HCT116 (cell line): ENCODE results near the gene EXOC4. TPM values are rescaled to one million over a fixed set of nuclear protein-coding genes. Genes with fewer than 3 reads are reported as not detected.

Experiments used
- ATAC-seq: fragments of 200-7000 bp; cut with Tn5 transposase; 2 replicates; pipeline ENCODE4 v1.9.1; 2020; ENCODE audit warnings: mild to moderate bottlenecking, moderate library complexity
- BruUV-seq: library from RNA; stranded (reverse); fragments of 400-500 nt; replicated peaks from 2 replicates; lab custom pipeline; 2021; lab: Mats Ljungman, UMichigan
- CTCF ChIA-PET: fragments of 300-600 bp; sonication (Branson Sonifier 250); formaldehyde crosslinking; loops from one replicate; lab custom pipeline; 2021; ENCODE audit warnings: antibody characterized with exemption; lab: Charles Lee
- POLR2A ChIA-PET: fragments of 300-600, 350-600 bp; sonication (Branson Sonifier 250); formaldehyde crosslinking; loops from one replicate; lab custom pipeline; 2021; ENCODE audit warnings: antibody characterized with exemption; lab: Charles Lee
- RAD21 ChIA-PET, 2 experiments: fragments of 300-600 bp; sonication (Branson Sonifier 250); formaldehyde crosslinking; loops; one replicate each; lab custom pipeline; 2023; ENCODE audit warnings: low total read pairs in 2 of 2; ENCODE audit not compliant: uncharacterized antibody in 2 of 2, unreplicated experiment in 2 of 2, low non-redundant PET in 1 of 2; lab: Charles Lee
- DNase-seq: peaks from one replicate; pipeline ENCODE4 v3.0.0-alpha.2; 2010; ENCODE audit warnings: low read depth, low spot score
- H2AFZ ChIP-seq: fragments of 200-600 bp; shearing (Covaris generic), sonication (generic); 2 replicates; pipeline ENCODE4 v1.6.1; 2017; ENCODE audit warnings: low read depth, mixed run types, mixed read lengths, antibody characterized with exemption, low read length; ENCODE audit not compliant: poor library complexity, severe bottlenecking
- H3K27ac ChIP-seq: 2 replicates; pipeline ENCODE4 v1.5.1; 2012; ENCODE audit warnings: low read depth, low read length
- H3K27me3 ChIP-seq: fragments of 200-600 bp; sonication (generic); 2 replicates; pipeline ENCODE4 v1.6.1; 2016; ENCODE audit warnings: mixed run types, low read length, mixed read lengths; ENCODE audit not compliant: insufficient read depth
- H3K36me3 ChIP-seq, 2 experiments: fragments of 200-500 bp in 1 of 2; fragments of 200-600 bp in 1 of 2; sonication (Bioruptor generic) in 1 of 2; sonication (generic) in 1 of 2; 2 replicates each; pipeline versions ENCODE4 v1.5.1 to v1.6.1; 2014 to 2016; ENCODE audit warnings: low read length in 2 of 2, inconsistent platforms in 1 of 2, mixed read lengths in 1 of 2, mixed run types in 1 of 2; ENCODE audit not compliant: insufficient read depth in 2 of 2, control insufficient read depth in 1 of 2
- H3K4me1 ChIP-seq, 2 experiments: fragments of 200-600 bp in 1 of 2; sonication (generic) in 1 of 2; 2 replicates each; pipeline versions ENCODE4 v1.5.1 to v1.6.1; 2012 to 2017; ENCODE audit warnings: low read length in 2 of 2, inconsistent platforms in 1 of 2, mild to moderate bottlenecking in 1 of 2, mixed read lengths in 1 of 2, mixed run types in 1 of 2, moderate library complexity in 1 of 2; ENCODE audit not compliant: insufficient read depth in 2 of 2, control insufficient read depth in 1 of 2
- H3K4me2 ChIP-seq: fragments of 200-600 bp; sonication (generic); 2 replicates; pipeline ENCODE4 v1.6.1; 2017; ENCODE audit warnings: mixed run types, low read length, mixed read lengths
- H3K4me3 ChIP-seq, 2 experiments: fragments of 200-600 bp in 1 of 2; sonication (generic) in 1 of 2; replicated peaks in 1 of 2; 2 replicates each; pipeline ENCODE4 v1.5.1; 2011 to 2016; ENCODE audit warnings: low read length in 2 of 2, control low read depth in 1 of 2, low read depth in 1 of 2, mild to moderate bottlenecking in 1 of 2, mixed read lengths in 1 of 2, mixed run types in 1 of 2
- H3K79me2 ChIP-seq: fragments of 200-600 bp; sonication (generic); 2 replicates; pipeline ENCODE4 v1.6.1; 2017; ENCODE audit warnings: mild to moderate bottlenecking, mixed run types, low read length, moderate library complexity, mixed read lengths; ENCODE audit not compliant: insufficient read depth
- H3K9ac ChIP-seq: fragments of 200-600 bp; sonication (generic); 2 replicates; pipeline ENCODE4 v1.6.1; 2016; ENCODE audit warnings: low read length, mixed read lengths
- H3K9me2 ChIP-seq: fragments of 200-600 bp; sonication (generic), shearing (Covaris generic); 2 replicates; pipeline ENCODE4 v1.6.1; 2017; ENCODE audit warnings: mixed run types, mild to moderate bottlenecking, moderate library complexity; ENCODE audit not compliant: insufficient read depth
- H3K9me3 ChIP-seq, 2 experiments: fragments of 200-500 bp in 1 of 2; fragments of 200-600 bp in 1 of 2; sonication (Bioruptor generic) in 1 of 2; sonication (generic) in 1 of 2; 2 replicates each; pipeline ENCODE4 v1.6.1; 2014 to 2017; ENCODE audit warnings: low read length in 2 of 2, mixed read lengths in 2 of 2, inconsistent platforms in 1 of 2, low read depth in 1 of 2, mild to moderate bottlenecking in 1 of 2, mixed run types in 1 of 2, moderate library complexity in 1 of 2; ENCODE audit not compliant: control insufficient read depth in 1 of 2, insufficient read depth in 1 of 2
- H4K20me1 ChIP-seq: fragments of 200-600 bp; sonication (generic), shearing (Covaris generic); 2 replicates; pipeline ENCODE4 v1.6.1; 2017; ENCODE audit warnings: mixed run types, mild to moderate bottlenecking, moderate library complexity; ENCODE audit not compliant: insufficient read depth
- ATF3 ChIP-seq: IDR thresholded peaks from 2 replicates; pipeline ENCODE4 v1.6.1; 2012
- CEBPB ChIP-seq: IDR thresholded peaks from 2 replicates; pipeline ENCODE4 v1.6.1; 2012; ENCODE audit warnings: low read depth
- ELF1 ChIP-seq: IDR thresholded peaks from 2 replicates; pipeline ENCODE4 v1.6.1; 2012; ENCODE audit warnings: low read depth, borderline replicate concordance
- EZH2phosphoT487 ChIP-seq: fragments of 200-600 bp; IDR thresholded peaks from 2 replicates; pipeline ENCODE4 v1.6.1; 2018; ENCODE audit warnings: antibody characterized with exemption, borderline replicate concordance
- FOSL1 ChIP-seq: IDR thresholded peaks from 2 replicates; pipeline ENCODE4 v1.6.1; 2012; ENCODE audit warnings: low read depth
- POLR2A ChIP-seq: IDR thresholded peaks from 2 replicates; pipeline ENCODE4 v1.7.0; 2011; ENCODE audit warnings: borderline replicate concordance; ENCODE audit not compliant: insufficient read depth, insufficient read length; ENCODE audit errors: extremely low read depth
- POLR2AphosphoS5 ChIP-seq: IDR thresholded peaks from 2 replicates; pipeline ENCODE4 v1.6.1; 2011; ENCODE audit warnings: mild to moderate bottlenecking, low read depth, low read length, moderate library complexity
- REST ChIP-seq: IDR thresholded peaks from 2 replicates; pipeline ENCODE4 v1.6.1; 2012; ENCODE audit warnings: low read depth
- SRF ChIP-seq: IDR thresholded peaks from 2 replicates; pipeline ENCODE4 v1.6.1; 2012; ENCODE audit warnings: low read depth
- ZBTB33 ChIP-seq: IDR thresholded peaks from 2 replicates; pipeline ENCODE4 v1.6.1; 2011; ENCODE audit warnings: mild to moderate bottlenecking, low read length, moderate library complexity; ENCODE audit not compliant: insufficient replicate concordance; ENCODE audit errors: extremely low read depth
- ZNF274 ChIP-seq: fragments of 200-500 bp; sonication (Bioruptor generic); IDR thresholded peaks from 2 replicates; pipeline ENCODE4 v1.6.1; 2014; ENCODE audit warnings: mild to moderate bottlenecking, low read depth, low read length, inconsistent platforms
- intact Hi-C: fragments of 100-400 bp; cut with micrococcal nuclease; formaldehyde crosslinking; loops from 2 replicates; pipeline ENCODE4 v1.10.0; 2022
- total RNA-seq: library from RNA; stranded (reverse); gene quantifications from one replicate; pipeline ENCODE4 v1.2.1, GENCODE V29; 2021; ENCODE audit not compliant: unreplicated experiment
- TF ChIP-seq, protein P1 (sequence below), 3 experiments: fragments of 200-600 bp in 1 of 3; sonication (generic) in 1 of 3; IDR thresholded peaks in 2 of 3; conservative IDR thresholded peaks in 1 of 3; 2 replicates each; pipeline ENCODE4 v1.5.1; 2012 to 2017; ENCODE audit warnings: low read depth in 2 of 3, low read length in 2 of 3, antibody characterized with exemption in 1 of 3, borderline replicate concordance in 1 of 3, control low read depth in 1 of 3, mild to moderate bottlenecking in 1 of 3, mixed read lengths in 1 of 3, mixed run types in 1 of 3, moderate library complexity in 1 of 3; ENCODE audit not compliant: insufficient read depth in 1 of 3
- TF ChIP-seq, protein P2 (sequence below): IDR thresholded peaks from 2 replicates; pipeline ENCODE4 v1.6.1; 2012

Gene EXOC4
- total RNA-seq, 1 experiment from 2014 or later: 40.3 TPM

DNA sequence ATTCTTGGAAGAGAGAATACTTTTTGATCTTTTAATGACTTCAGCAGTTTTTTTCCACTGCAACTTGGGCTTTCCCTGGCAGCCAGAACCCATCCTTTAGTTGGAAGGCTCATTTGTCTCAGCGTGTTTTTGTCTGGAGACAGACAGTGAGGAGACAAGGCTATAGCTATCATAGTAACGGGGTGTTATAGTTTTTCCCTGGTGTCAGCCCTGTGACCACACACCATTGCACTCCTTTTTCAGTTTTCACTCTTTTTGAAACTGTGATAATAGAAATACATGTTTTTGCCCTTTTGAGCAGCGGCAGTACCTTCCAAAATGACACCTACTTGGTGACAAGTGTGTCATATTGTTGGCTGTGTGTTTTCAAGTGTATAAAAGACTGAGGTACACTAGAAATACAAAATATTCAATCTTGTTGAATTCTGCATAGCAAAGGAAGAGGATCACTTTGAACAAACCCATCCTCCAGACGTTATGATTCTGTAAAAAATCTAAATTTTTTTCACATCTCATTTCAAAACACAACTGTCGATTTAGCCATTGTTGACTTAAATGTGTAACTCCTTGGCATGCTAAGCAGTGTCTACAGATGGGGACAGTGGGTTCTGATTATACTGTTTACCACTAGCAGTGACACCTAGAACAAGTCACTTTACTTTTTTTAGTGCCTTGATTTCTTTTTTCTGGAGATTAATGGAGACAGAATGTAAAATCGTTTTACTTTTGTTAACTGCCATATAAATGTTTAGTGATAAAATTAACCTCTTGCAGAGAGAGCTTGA lies 130.1 kb downstream of the EXOC4 start (continued):
- TF ChIP-seq ZBTB33 (no peak), FOSL1 (no peak)

DNA sequence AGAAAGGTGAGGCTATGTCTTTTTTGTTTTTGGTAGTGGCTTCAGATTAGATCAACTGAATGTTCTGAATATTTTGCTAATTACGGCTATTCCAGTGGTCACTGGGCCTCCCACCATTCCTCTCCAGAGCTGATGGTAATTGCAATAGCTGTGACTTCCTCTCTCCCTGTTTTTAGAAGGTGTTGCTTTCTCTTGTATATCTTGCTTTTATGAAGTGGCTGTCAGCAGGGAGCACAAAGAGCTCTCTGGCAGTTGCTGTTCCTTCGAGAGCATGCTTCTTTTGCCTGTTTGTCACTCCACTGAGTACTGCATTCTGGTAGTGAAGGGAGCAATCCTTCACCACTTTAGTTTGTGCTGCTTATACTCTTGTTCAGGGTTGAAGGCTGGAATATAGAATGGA lies 133.3 kb downstream of the EXOC4 start:
- H3K4me2 ChIP-seq: no peak overlapping the region
- BruUV-seq: no TSS peak
- no peak overlapping the region for H3K27ac ChIP-seq
- no peaks in the 10 kb centered on the region for H4K20me1 ChIP-seq
- POLR2A ChIA-PET: no interaction called here
- H3K9ac ChIP-seq: no peak overlapping the region
- H2AFZ ChIP-seq: no peak overlapping the region
- no peak overlapping the region for H3K4me3 ChIP-seq
- RAD21 ChIA-PET: no interaction called here
- no peaks in the 10 kb centered on the region for H3K79me2 ChIP-seq
- no peaks in the 10 kb centered on the region for H3K9me3 ChIP-seq
- no peak for ATAC-seq
- H3K4me1 ChIP-seq: no peaks in the 10 kb centered on the region
- H3K36me3 ChIP-seq: no peaks in the 10 kb centered on the region
- no peak for DNase-seq
- no peaks in the 10 kb centered on the region for H3K27me3 ChIP-seq
- H3K9me2 ChIP-seq: no peaks in the 10 kb centered on the region
- intact Hi-C loops: no loop called here
- CTCF ChIA-PET: no interaction called here
- TF ChIP-seq, protein P1, sequence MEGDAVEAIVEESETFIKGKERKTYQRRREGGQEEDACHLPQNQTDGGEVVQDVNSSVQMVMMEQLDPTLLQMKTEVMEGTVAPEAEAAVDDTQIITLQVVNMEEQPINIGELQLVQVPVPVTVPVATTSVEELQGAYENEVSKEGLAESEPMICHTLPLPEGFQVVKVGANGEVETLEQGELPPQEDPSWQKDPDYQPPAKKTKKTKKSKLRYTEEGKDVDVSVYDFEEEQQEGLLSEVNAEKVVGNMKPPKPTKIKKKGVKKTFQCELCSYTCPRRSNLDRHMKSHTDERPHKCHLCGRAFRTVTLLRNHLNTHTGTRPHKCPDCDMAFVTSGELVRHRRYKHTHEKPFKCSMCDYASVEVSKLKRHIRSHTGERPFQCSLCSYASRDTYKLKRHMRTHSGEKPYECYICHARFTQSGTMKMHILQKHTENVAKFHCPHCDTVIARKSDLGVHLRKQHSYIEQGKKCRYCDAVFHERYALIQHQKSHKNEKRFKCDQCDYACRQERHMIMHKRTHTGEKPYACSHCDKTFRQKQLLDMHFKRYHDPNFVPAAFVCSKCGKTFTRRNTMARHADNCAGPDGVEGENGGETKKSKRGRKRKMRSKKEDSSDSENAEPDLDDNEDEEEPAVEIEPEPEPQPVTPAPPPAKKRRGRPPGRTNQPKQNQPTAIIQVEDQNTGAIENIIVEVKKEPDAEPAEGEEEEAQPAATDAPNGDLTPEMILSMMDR (IDR thresholded peaks at IDR 0.05 in 2 of 3, conservative IDR thresholded peaks at IDR 0.05 in 1 of 3; ENCODE audit: borderline replicate concordance in 1 of 3, insufficient read depth in 1 of 3, low read depth in 2 of 3, low read length in 2 of 3): no peak
- TF ChIP-seq POLR2AphosphoS5 (no peak), CEBPB (no peak), ATF3 (no peak), ZNF274 (no peak), REST (no peak), EZH2phosphoT487 (no peak), ZBTB33 (no peak), SRF (no peak), ELF1 (no peak), POLR2A (no peak)
- TF ChIP-seq, protein P2, sequence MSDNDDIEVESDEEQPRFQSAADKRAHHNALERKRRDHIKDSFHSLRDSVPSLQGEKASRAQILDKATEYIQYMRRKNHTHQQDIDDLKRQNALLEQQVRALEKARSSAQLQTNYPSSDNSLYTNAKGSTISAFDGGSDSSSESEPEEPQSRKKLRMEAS: no peak
